HepG2 (cell line): ENCODE data around the gene DRC7. TPM values are rescaled to one million over a fixed set of nuclear protein-coding genes. Genes with fewer than 3 reads are reported as not detected.

Experiments used
- ATAC-seq: fragments of 200-7000 bp; cut with Tn5 transposase; 3 replicates; pipeline ENCODE4 v1.9.1; 2020; ENCODE audit warnings: mild to moderate bottlenecking, moderate library complexity
- BruUV-seq: library from RNA; stranded (reverse); fragments of 400-500 nt; replicated peaks from 2 replicates; lab custom pipeline; 2021; lab: Mats Ljungman, UMichigan
- CTCF ChIA-PET: fragments of 300-600 bp; formaldehyde crosslinking; extraction: SDS; loops from one replicate; lab custom pipeline; 2021; ENCODE audit warnings: low total read pairs, inconsistent platforms, low intra/inter-chr PET ratio; lab: Yijun Ruan, JAX
- POLR2A ChIA-PET: fragments of 350-600 bp; sonication (Branson Sonifier 250); formaldehyde crosslinking; loops from one replicate; lab custom pipeline; 2020; ENCODE audit warnings: antibody characterized with exemption, inconsistent platforms; lab: Yijun Ruan, JAX
- DNase-seq: peaks from one replicate; pipeline ENCODE4 v3.0.0-alpha.2; 2015; ENCODE audit warnings: low spot score
- FAIRE-seq: peaks from 3 replicates; lab custom pipeline; 2011; peaks lifted over from hg19 to GRCh38; lab: Jason Lieb, UNC
- H2AFZ ChIP-seq: one replicate; pipeline ENCODE4 v1.6.1; 2011; ENCODE audit warnings: low read length, inconsistent platforms
- H3K27ac ChIP-seq: fragments of 300-600 bp; 3 replicates; pipeline ENCODE4 v1.8.0; 2011; ENCODE audit warnings: mixed run types, mild to moderate bottlenecking, mixed read lengths, low read length, inconsistent platforms; ENCODE audit not compliant: insufficient read depth; ENCODE audit errors: extremely low read length
- H3K27me3 ChIP-seq, 2 experiments: fragments of 200-600 bp in 1 of 2; 2 replicates in 1 of 2; 3 replicates in 1 of 2; pipeline versions ENCODE4 v1.6.0 to v1.8.0; 2011; ENCODE audit warnings: low read length in 2 of 2, mild to moderate bottlenecking in 2 of 2, moderate library complexity in 2 of 2, inconsistent platforms in 1 of 2; ENCODE audit not compliant: insufficient read depth in 2 of 2, control insufficient read depth in 1 of 2
- H3K36me3 ChIP-seq, 2 experiments: fragments of 200-600 bp in 1 of 2; replicated peaks in 1 of 2; 2 replicates in 1 of 2; 3 replicates in 1 of 2; pipeline versions ENCODE4 v1.5.1 to v1.8.0; 2011; ENCODE audit warnings: low read length in 2 of 2, inconsistent platforms in 1 of 2; ENCODE audit not compliant: insufficient read depth in 2 of 2, control insufficient read depth in 1 of 2
- H3K4me1 ChIP-seq: 2 replicates; pipeline ENCODE4 v1.5.1; 2012; ENCODE audit warnings: low read length, inconsistent platforms; ENCODE audit not compliant: insufficient read depth
- H3K4me2 ChIP-seq: 2 replicates; pipeline ENCODE4 v1.6.0; 2011; ENCODE audit warnings: low read depth, low read length, inconsistent platforms
- H3K4me3 ChIP-seq, 3 experiments: fragments of 200-600 bp in 1 of 3; sonication (generic), shearing (Covaris generic) in 1 of 3; replicated peaks in 1 of 3; 2 replicates each; pipeline ENCODE4 v1.5.1; 2011 to 2016; ENCODE audit warnings: low read length in 3 of 3, inconsistent platforms in 2 of 3, low read depth in 2 of 3, mild to moderate bottlenecking in 2 of 3, control low read depth in 1 of 3, mixed read lengths in 1 of 3; ENCODE audit not compliant: insufficient read depth in 1 of 3
- H3K79me2 ChIP-seq: one replicate; pipeline ENCODE4 v1.6.1; 2011; ENCODE audit warnings: low read length, inconsistent platforms; ENCODE audit not compliant: insufficient read depth
- H3K9ac ChIP-seq: 2 replicates; pipeline ENCODE4 v1.6.0; 2011; ENCODE audit warnings: mild to moderate bottlenecking, low read depth, low read length, inconsistent platforms; ENCODE audit not compliant: insufficient read depth
- H3K9me3 ChIP-seq: 2 replicates; pipeline ENCODE4 v1.5.1; 2012; ENCODE audit warnings: mild to moderate bottlenecking, low read length
- H4K20me1 ChIP-seq: 2 replicates; pipeline ENCODE4 v1.6.0; 2011; ENCODE audit warnings: inconsistent platforms, mild to moderate bottlenecking, low read length, moderate library complexity; ENCODE audit not compliant: insufficient read depth
- BRCA1 ChIP-seq: sonication (generic); formaldehyde crosslinking; IDR thresholded peaks from 2 replicates; pipeline ENCODE4 v1.4.0; 2020; ENCODE audit warnings: missing genetic modification reagents
- CTCF ChIP-seq: sonication (generic); formaldehyde crosslinking; IDR thresholded peaks from 2 replicates; pipeline ENCODE4 v1.5.0; 2020; ENCODE audit warnings: mild to moderate bottlenecking, missing genetic modification reagents, moderate library complexity
- JUND ChIP-seq: sonication (generic); formaldehyde crosslinking; IDR thresholded peaks from 2 replicates; pipeline ENCODE4 v1.8.0; 2022; ENCODE audit warnings: mild to moderate bottlenecking, missing genetic modification reagents
- LBX2 ChIP-seq: sonication (generic); formaldehyde crosslinking; IDR thresholded peaks from 2 replicates; pipeline ENCODE4 v1.5.0; 2020; ENCODE audit warnings: missing genetic modification reagents, mild to moderate bottlenecking, borderline replicate concordance
- NAIF1 ChIP-seq: sonication (generic); formaldehyde crosslinking; IDR thresholded peaks from 2 replicates; pipeline ENCODE4 v1.5.0; 2020; ENCODE audit warnings: mild to moderate bottlenecking, missing genetic modification reagents, borderline replicate concordance
- NR2C2 ChIP-seq: sonication (generic); formaldehyde crosslinking; IDR thresholded peaks from 2 replicates; pipeline ENCODE4 v1.4.0; 2020; ENCODE audit warnings: missing genetic modification reagents, mild to moderate bottlenecking, moderate library complexity, borderline replicate concordance
- SRSF1 ChIP-seq: fragments of 200-400 bp; formaldehyde crosslinking; optimal IDR thresholded peaks from 2 replicates; pipeline ENCODE3; 2017; ENCODE audit warnings: mild to moderate bottlenecking, low read depth, low read length, moderate library complexity
- STAG1 ChIP-seq: sonication (generic); formaldehyde crosslinking; IDR thresholded peaks from 2 replicates; pipeline ENCODE4 v1.4.0; 2020; ENCODE audit warnings: missing genetic modification reagents
- TFDP1 ChIP-seq: IDR thresholded peaks from 2 replicates; pipeline ENCODE4 v1.6.1; 2016; ENCODE audit warnings: missing compliant biosample characterization, missing genetic modification reagents, borderline replicate concordance
- ZBTB33 ChIP-seq: sonication (generic); formaldehyde crosslinking; IDR thresholded peaks from 2 replicates; pipeline ENCODE4 v1.4.0; 2020; ENCODE audit warnings: missing genetic modification reagents
- ZBTB38 ChIP-seq: sonication (generic); formaldehyde crosslinking; IDR thresholded peaks from 2 replicates; pipeline ENCODE4 v1.5.1; 2020; ENCODE audit warnings: mild to moderate bottlenecking, missing genetic modification reagents
- ZNF543 ChIP-seq: sonication (generic); formaldehyde crosslinking; IDR thresholded peaks from 2 replicates; pipeline ENCODE4 v1.4.0; 2020; ENCODE audit warnings: mild to moderate bottlenecking, missing genetic modification reagents
- ZNF564 ChIP-seq: sonication (generic); formaldehyde crosslinking; IDR thresholded peaks from 2 replicates; pipeline ENCODE4 v1.8.1; 2023; ENCODE audit warnings: mild to moderate bottlenecking, missing genetic modification reagents
- ZNF883 ChIP-seq: sonication (generic); formaldehyde crosslinking; IDR thresholded peaks from 2 replicates; pipeline ENCODE4 v1.5.1; 2020; ENCODE audit warnings: mild to moderate bottlenecking, missing genetic modification reagents; ENCODE audit errors: not compliant biosample characterization
- WGBS: methylation state at CpG from one replicate; pipeline ENCODE4 v1.1.6; 2017; ENCODE audit warnings: low lambda C conversion rate; 5-methylcytosine and 5-hydroxymethylcytosine counted together
- in situ Hi-C: cut with HindIII; loops from 2 replicates; pipeline ENCODE4 v1.10.0; 2017; ENCODE audit warnings: low pct_unique_long_range_greater_than_20kb; ENCODE audit not compliant: extremely low pct_ligation_motif_present
- intact Hi-C: fragments of 100-400 bp; cut with micrococcal nuclease; formaldehyde crosslinking; loops from one replicate; pipeline ENCODE4 v1.10.0; 2022; ENCODE audit not compliant: unreplicated experiment
- polyA plus RNA-seq, 8 experiments: library from polyadenylated mRNA; depleted of rRNA in 3 of 8; stranded (reverse) in 7 of 8; unstranded in 1 of 8; fragments of >200 nt; fragmentation: Illumina TruSeq in 4 of 8; extraction: Trizol in 4 of 8; gene quantifications; 2 replicates each; pipeline versions ENCODE4 v1.2.1 to v1.2.3, GENCODE V29; 2011 to 2016; ENCODE audit warnings: low read depth in 4 of 8, missing spikeins in 1 of 8, mixed read lengths in 1 of 8; ENCODE audit not compliant: insufficient read depth in 1 of 8
- total RNA-seq, 5 experiments: library from RNA; depleted of rRNA; stranded (reverse); fragments of >200 nt; fragmentation: Illumina TruSeq; extraction: Trizol; gene quantifications; 2 replicates each; pipeline ENCODE4 v1.2.3, GENCODE V29; 2016; ENCODE audit warnings: low read depth in 1 of 5
- TF ChIP-seq, protein P1 (sequence below): IDR thresholded peaks from 2 replicates; pipeline ENCODE4 v1.6.1; 2018; ENCODE audit warnings: missing genetic modification reagents, mild to moderate bottlenecking, missing compliant biosample characterization

DRC7 gene
- total and polyA plus RNA-seq, 2 of the 13 experiments (the other 11 are each of a cell fraction or from before 2014, with no cell fraction given) = 2.7 to 3.4 TPM

GRCh38 chr16:57651344-57652333, 43.0 kb upstream of the DRC7 start:
- FAIRE-seq = no peak
- 88% methylated on average over 10 of the region's 10 CpGs for WGBS
- no peak for DNase-seq
- H2AFZ ChIP-seq = no peak overlapping the region
- no peak overlapping the region for H3K27ac ChIP-seq
- ChIA-PET POLR2A (no interaction called here), CTCF (interaction anchor here (0.7 to 12.3 kb wide), 4 partner anchors 52 to 76 kb away, joined by 3 to 571 read pairs (median 78); no protein-coding TSS in a partner anchor)
- ATAC-seq = peak; percentile 35
- no peaks in the 10 kb centered on the region for H3K27me3 ChIP-seq
- H3K4me2 ChIP-seq = no peak overlapping the region
- no peak overlapping the region for H3K9ac ChIP-seq
- H3K36me3 ChIP-seq = no peaks in the 10 kb centered on the region
- peaks cover 7% of the 10 kb centered on the region for H3K4me1 ChIP-seq
- no peaks in the 10 kb centered on the region for H4K20me1 ChIP-seq
- no peaks in the 10 kb centered on the region for H3K79me2 ChIP-seq
- H3K9me3 ChIP-seq = no peaks in the 10 kb centered on the region
- no TSS peak for BruUV-seq
- no peak overlapping the region for H3K4me3 ChIP-seq
- in situ Hi-C loops = no loop called here
- intact Hi-C loops = no loop called here
- TF ChIP-seq ZBTB33 (peak; percentile 80), TFDP1 (CRISPR knock-in tag) (no peak), ZNF564 (CRISPR knock-in tag) (0 out of 2 replicates have a peak, but pooled peaks have one; percentile 25), LBX2 (CRISPR knock-in tag) (no peak), BRCA1 (CRISPR knock-in tag) (no peak), ZNF543 (no peak), ZBTB38 (CRISPR knock-in tag) (peak; percentile 86), STAG1 (peak; percentile 73), NAIF1 (CRISPR knock-in tag) (no peak), CTCF (CRISPR knock-in tag) (peak; percentile 77), SRSF1 (no peak), JUND (no peak), NR2C2 (CRISPR knock-in tag) (peak; percentile 55; the same call in 1 of the 2 replicates), ZNF883 (peak; percentile 22)
- TF ChIP-seq, protein P1, sequence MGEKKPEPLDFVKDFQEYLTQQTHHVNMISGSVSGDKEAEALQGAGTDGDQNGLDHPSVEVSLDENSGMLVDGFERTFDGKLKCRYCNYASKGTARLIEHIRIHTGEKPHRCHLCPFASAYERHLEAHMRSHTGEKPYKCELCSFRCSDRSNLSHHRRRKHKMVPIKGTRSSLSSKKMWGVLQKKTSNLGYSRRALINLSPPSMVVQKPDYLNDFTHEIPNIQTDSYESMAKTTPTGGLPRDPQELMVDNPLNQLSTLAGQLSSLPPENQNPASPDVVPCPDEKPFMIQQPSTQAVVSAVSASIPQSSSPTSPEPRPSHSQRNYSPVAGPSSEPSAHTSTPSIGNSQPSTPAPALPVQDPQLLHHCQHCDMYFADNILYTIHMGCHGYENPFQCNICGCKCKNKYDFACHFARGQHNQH (CRISPR knock-in tag) = no peak
